HG03139 (cell line): ENCODE measurements around the gene CYP11A1.
"Not testable (repeated sequence)": the region's sequence is repeated elsewhere in the genome, so short reads cannot be mapped to it uniquely, and the experiment has no call there.

Experiments used
- ATAC-seq: cut with Tn5 transposase; IDR thresholded peaks from one replicate; pipeline ENCODE4 v1.9.1; 2021; ENCODE audit not compliant: unreplicated experiment

The CYP11A1 gene

GRCh38 chr15:74376226-74376625, 8.8 kb upstream of the CYP11A1 start:
- ATAC-seq: no peak

GRCh38 chr15:74375303-74375693, 7.9 kb upstream of the CYP11A1 start:
- ATAC-seq: no peak

- ATAC-seq: no peak
Measured at GRCh38 chr15:74374648-74375302, 7.3 kb upstream of the CYP11A1 start.

GRCh38 chr15:74373731-74374647, 6.5 kb upstream of the CYP11A1 start:
- peak; percentile 61 for ATAC-seq

- no peak for ATAC-seq
Measured at GRCh38 chr15:74373056-74373650, 5.7 kb upstream of the CYP11A1 start.

GRCh38 chr15:74370471-74370870, 3.0 kb upstream of the CYP11A1 start:
- ATAC-seq: no peak

- no peak for ATAC-seq
Measured at GRCh38 chr15:74369756-74370155, 2.3 kb upstream of the CYP11A1 start.

GRCh38 chr15:74369084-74369745, 1.8 kb upstream of the CYP11A1 start:
- no peak for ATAC-seq

- ATAC-seq: no peak
Measured at GRCh38 chr15:74368121-74368520, 675 bp upstream of the CYP11A1 start.

GRCh38 chr15:74365598-74366445, 1.6 kb downstream of the CYP11A1 start:
- no peak for ATAC-seq

GRCh38 chr15:74364936-74365597, 2.4 kb downstream of the CYP11A1 start:
- no peak for ATAC-seq

- ATAC-seq: no peak
Measured at GRCh38 chr15:74362482-74362881, 5.0 kb downstream of the CYP11A1 start.

- ATAC-seq: not testable (repeated sequence)
Measured at GRCh38 chr15:74360855-74361254, 6.6 kb downstream of the CYP11A1 start.

GRCh38 chr15:74359376-74359775, 8.1 kb downstream of the CYP11A1 start:
- ATAC-seq: not testable (repeated sequence)

- not testable (repeated sequence) for ATAC-seq
Measured at GRCh38 chr15:74357514-74357913, 9.9 kb downstream of the CYP11A1 start.

GRCh38 chr15:74356050-74356449, 11.4 kb downstream of the CYP11A1 start:
- not testable (repeated sequence) for ATAC-seq

- not testable (repeated sequence) for ATAC-seq
Measured at GRCh38 chr15:74353992-74354391, 13.5 kb downstream of the CYP11A1 start.

- ATAC-seq: no peak
Measured at GRCh38 chr15:74352393-74352910, 15.0 kb downstream of the CYP11A1 start.

- ATAC-seq: no peak
Measured at GRCh38 chr15:74351670-74352069, 15.8 kb downstream of the CYP11A1 start.
